Ishikawa (cell line): ENCODE results near the gene MINK1.

Experiments
- CREB1 ChIP-seq: IDR thresholded peaks from 2 replicates; pipeline ENCODE4 v1.6.1; 2012; ENCODE audit warnings: low read depth
- EP300 ChIP-seq: IDR thresholded peaks from 2 replicates; pipeline ENCODE4 v1.6.1; 2012; ENCODE audit warnings: borderline replicate concordance
- NFIC ChIP-seq: IDR thresholded peaks from 2 replicates; pipeline ENCODE4 v1.6.1; 2012
- RAD21 ChIP-seq: IDR thresholded peaks from 2 replicates; pipeline ENCODE4 v1.6.1; 2012; ENCODE audit warnings: low read depth
- REST ChIP-seq: IDR thresholded peaks from 2 replicates; pipeline ENCODE4 v1.6.1; 2012; ENCODE audit warnings: low read depth, mild to moderate bottlenecking
- TAF1 ChIP-seq: IDR thresholded peaks from 2 replicates; pipeline ENCODE4 v1.6.1; 2012; ENCODE audit warnings: low read depth, mild to moderate bottlenecking
- TCF12 ChIP-seq: IDR thresholded peaks from 2 replicates; pipeline ENCODE4 v1.6.1; 2012; ENCODE audit warnings: low read depth
- YY1 ChIP-seq: IDR thresholded peaks from 2 replicates; pipeline ENCODE4 v1.6.1; 2012; ENCODE audit warnings: low read depth
- TF ChIP-seq, protein P1 (sequence below): IDR thresholded peaks from 2 replicates; pipeline ENCODE4 v1.6.1; 2012

DNA sequence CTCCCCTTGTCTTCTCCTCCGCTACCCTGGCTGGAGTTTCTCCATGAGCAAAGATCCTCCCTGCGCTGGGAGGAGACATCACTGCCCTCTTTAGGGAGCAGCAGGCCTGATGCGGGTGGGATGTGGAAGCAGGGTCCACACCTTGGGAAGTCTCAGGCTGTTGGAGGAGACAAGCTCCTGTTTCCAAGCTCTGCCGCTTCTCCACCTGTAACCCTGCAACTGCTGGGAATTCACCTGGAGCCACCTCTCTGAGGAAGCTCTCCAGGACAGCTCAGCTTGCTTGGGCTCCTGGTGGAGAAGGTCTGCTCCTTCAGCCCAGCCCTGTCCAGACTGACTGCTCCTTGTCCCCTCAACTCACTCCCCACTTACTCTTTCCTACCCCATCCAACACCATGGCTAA, 51.3 kb downstream of the MINK1 start:
- no peak for TF ChIP-seq REST
- TF ChIP-seq TCF12 = no peak
- no peak for TF ChIP-seq NFIC
- TF ChIP-seq, protein P1, sequence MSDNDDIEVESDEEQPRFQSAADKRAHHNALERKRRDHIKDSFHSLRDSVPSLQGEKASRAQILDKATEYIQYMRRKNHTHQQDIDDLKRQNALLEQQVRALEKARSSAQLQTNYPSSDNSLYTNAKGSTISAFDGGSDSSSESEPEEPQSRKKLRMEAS = no peak
- no peak for TF ChIP-seq YY1
- no peak for TF ChIP-seq CREB1
- no peak for TF ChIP-seq TAF1
- no peak for TF ChIP-seq RAD21
- TF ChIP-seq EP300 = no peak
